BE2C (cell line): ENCODE data around the gene TSC22D4.

Source experiments
- DNase-seq: peaks from one replicate; pipeline ENCODE4 v3.0.0-alpha.2; 2020
- H3K27me3 ChIP-seq: fragments of 250-450 bp; sonication (Bioruptor Pico); 2 replicates; pipeline ENCODE4 v1.5.1; 2020; ENCODE audit warnings: mild to moderate bottlenecking
- H3K36me3 ChIP-seq: fragments of 250-450 bp; sonication (Bioruptor Pico); 2 replicates; pipeline ENCODE4 v1.5.1; 2020; ENCODE audit warnings: mild to moderate bottlenecking
- H3K4me1 ChIP-seq: fragments of 250-450 bp; sonication (Bioruptor Pico); 2 replicates; pipeline ENCODE4 v1.5.1; 2020
- H3K4me3 ChIP-seq: 2 replicates; pipeline ENCODE4 v1.5.1; 2011; ENCODE audit warnings: low read depth, low read length
- H3K9me3 ChIP-seq: fragments of 250-450 bp; sonication (Bioruptor Pico); 2 replicates; pipeline ENCODE4 v1.5.1; 2020
- CTCF ChIP-seq: IDR thresholded peaks from 2 replicates; pipeline ENCODE4 v1.5.1; 2012; ENCODE audit warnings: mild to moderate bottlenecking, low read depth, low read length

The TSC22D4 gene

GRCh38 chr7:100427762-100428198 is 51.2 kb downstream of the TSC22D4 start:
- H3K4me1 ChIP-seq: no peaks in the 10 kb centered on the region
- no peak overlapping the region for H3K4me3 ChIP-seq
- H3K9me3 ChIP-seq: no peaks in the 10 kb centered on the region
- no peaks in the 10 kb centered on the region for H3K27me3 ChIP-seq
- TF ChIP-seq CTCF: no peak
- DNase-seq: no peak
- H3K36me3 ChIP-seq: peaks cover 16% of the 10 kb centered on the region; the same call in 1 of the 2 replicates

GRCh38 chr7:100426516-100426915 is 52.5 kb downstream of the TSC22D4 start:
- no peaks in the 10 kb centered on the region for H3K27me3 ChIP-seq
- TF ChIP-seq CTCF: no peak
- DNase-seq: no peak
- H3K4me1 ChIP-seq: no peaks in the 10 kb centered on the region
- peaks cover 10% of the 10 kb centered on the region; the same call in 1 of the 2 replicates for H3K36me3 ChIP-seq
- no peak overlapping the region for H3K4me3 ChIP-seq
- no peaks in the 10 kb centered on the region for H3K9me3 ChIP-seq

- peaks cover 3% of the 10 kb centered on the region; the same call in 1 of the 2 replicates for H3K36me3 ChIP-seq
- TF ChIP-seq CTCF: no peak
Observed at GRCh38 chr7:100425347-100425746, 53.7 kb downstream of the TSC22D4 start.

GRCh38 chr7:100423315-100423714 is 55.7 kb downstream of the TSC22D4 start:
- Histone ChIP-seq H3K36me3 (no peaks in the 10 kb centered on the region), H3K4me1 (no peaks in the 10 kb centered on the region), H3K4me3 (no peak overlapping the region), H3K27me3 (no peaks in the 10 kb centered on the region), H3K9me3 (no peaks in the 10 kb centered on the region)
- TF ChIP-seq CTCF: no peak
- DNase-seq: no peak

More at GRCh38 chr7:100425347-100425746, 53.7 kb downstream of the TSC22D4 start:
- Histone ChIP-seq H3K9me3 (no peaks in the 10 kb centered on the region), H3K27me3 (no peaks in the 10 kb centered on the region), H3K4me3 (no peak overlapping the region), H3K4me1 (no peaks in the 10 kb centered on the region)
- DNase-seq: no peak

- H3K4me1 ChIP-seq: no peaks in the 10 kb centered on the region
- H3K36me3 ChIP-seq: no peaks in the 10 kb centered on the region
- H3K27me3 ChIP-seq: no peaks in the 10 kb centered on the region
- no peak overlapping the region for H3K4me3 ChIP-seq
- DNase-seq: no peak
- TF ChIP-seq CTCF: no peak
- H3K9me3 ChIP-seq: no peaks in the 10 kb centered on the region
Observed at GRCh38 chr7:100419660-100420226, 59.3 kb downstream of the TSC22D4 start.

GRCh38 chr7:100418930-100419659 is 59.9 kb downstream of the TSC22D4 start:
- H3K4me1 ChIP-seq: no peaks in the 10 kb centered on the region
- H3K4me3 ChIP-seq: no peak overlapping the region
- TF ChIP-seq CTCF: no peak
- no peaks in the 10 kb centered on the region for H3K27me3 ChIP-seq
- H3K9me3 ChIP-seq: no peaks in the 10 kb centered on the region
- DNase-seq: no peak
- H3K36me3 ChIP-seq: no peaks in the 10 kb centered on the region
